H1 (cell line): ENCODE measurements around the gene SLC52A1. TPM values are rescaled to one million over a fixed set of nuclear protein-coding genes. Genes with fewer than 3 reads are reported as not detected.

ENCODE experiments used
- CBX5 ChIP-seq: fragments of 300-800, 300-1000 bp; sonication (generic); IDR thresholded peaks from 2 replicates; pipeline ENCODE4 v1.7.1; 2016; ENCODE audit warnings: antibody characterized with exemption, low read length, low read depth
- EZH2 ChIP-seq: fragments of 200-600 bp; sonication (generic); IDR thresholded peaks from 2 replicates; pipeline ENCODE4 v1.7.1; 2012; ENCODE audit warnings: low read depth, mild to moderate bottlenecking, moderate library complexity, low read length, inconsistent platforms; ENCODE audit not compliant: severe bottlenecking
- HDAC6 ChIP-seq: IDR thresholded peaks from one replicate; pipeline ENCODE4 v1.7.1; 2012; ENCODE audit warnings: low read depth, mild to moderate bottlenecking, inconsistent platforms, low read length, moderate library complexity
- MAFK ChIP-seq: IDR thresholded peaks from 2 replicates; pipeline ENCODE4 v1.6.1; 2012; ENCODE audit warnings: low read depth, mild to moderate bottlenecking, improper control_type of control experiment, low read length
- NANOG ChIP-seq: IDR thresholded peaks from 2 replicates; pipeline ENCODE4 v1.6.1; 2011; ENCODE audit warnings: low read length, low read depth, mild to moderate bottlenecking, inconsistent platforms; ENCODE audit not compliant: insufficient read depth, poor library complexity, severe bottlenecking
- NRF1 ChIP-seq: IDR thresholded peaks from 2 replicates; pipeline ENCODE4 v1.6.1; 2011; ENCODE audit warnings: mild to moderate bottlenecking, low read depth, low read length, improper control_type of control experiment
- RBBP5 ChIP-seq: IDR thresholded peaks from 2 replicates; pipeline ENCODE4 v1.7.1; 2012; ENCODE audit warnings: low read depth, mild to moderate bottlenecking, inconsistent platforms, low read length, moderate library complexity, borderline replicate concordance
- ZNF274 ChIP-seq: IDR thresholded peaks from 2 replicates; pipeline ENCODE4 v1.7.0; 2012; ENCODE audit warnings: low read length, borderline replicate concordance; ENCODE audit errors: extremely low read depth
- polyA plus RNA-seq, 7 experiments: library from polyadenylated mRNA; depleted of rRNA in 3 of 7; stranded (reverse) in 5 of 7; unstranded in 2 of 7; fragments of >200 nt in 5 of 7; fragments of 200-250 nt in 2 of 7; gene quantifications; 1 replicate in 5 of 7; 2 replicates in 1 of 7; 4 replicates in 1 of 7; pipeline versions ENCODE4 v1.2.1 to v1.2.3, GENCODE V29; 2011 to 2013; ENCODE audit warnings: missing spikeins in 2 of 7, mixed read lengths in 2 of 7
- total RNA-seq: library from RNA; stranded (reverse); fragmentation: NEBNext Ultra II Directional; extraction: Animal tissue kit (Norgen Biotek cat#: 25700); gene quantifications from 2 replicates; pipeline ENCODE4 v1.2.1, GENCODE V29; 2021
- TF ChIP-seq, protein P1 (sequence below): fragments of 300-600 bp; sonication (generic); IDR thresholded peaks from 2 replicates; pipeline ENCODE4 v1.7.1; 2012; ENCODE audit warnings: low read length, moderate library complexity, mild to moderate bottlenecking, inconsistent platforms; ENCODE audit not compliant: insufficient replicate concordance
- TF ChIP-seq, protein P2 (sequence below): IDR thresholded peaks from 2 replicates; pipeline ENCODE4 v1.6.1; 2012; ENCODE audit warnings: inconsistent platforms

The SLC52A1 gene
- total and polyA plus RNA-seq, 2 of the 8 experiments (the other 6 are each of a cell fraction or from before 2014, with no cell fraction given): 0.61 to 0.67 TPM

- TF ChIP-seq, protein P1, sequence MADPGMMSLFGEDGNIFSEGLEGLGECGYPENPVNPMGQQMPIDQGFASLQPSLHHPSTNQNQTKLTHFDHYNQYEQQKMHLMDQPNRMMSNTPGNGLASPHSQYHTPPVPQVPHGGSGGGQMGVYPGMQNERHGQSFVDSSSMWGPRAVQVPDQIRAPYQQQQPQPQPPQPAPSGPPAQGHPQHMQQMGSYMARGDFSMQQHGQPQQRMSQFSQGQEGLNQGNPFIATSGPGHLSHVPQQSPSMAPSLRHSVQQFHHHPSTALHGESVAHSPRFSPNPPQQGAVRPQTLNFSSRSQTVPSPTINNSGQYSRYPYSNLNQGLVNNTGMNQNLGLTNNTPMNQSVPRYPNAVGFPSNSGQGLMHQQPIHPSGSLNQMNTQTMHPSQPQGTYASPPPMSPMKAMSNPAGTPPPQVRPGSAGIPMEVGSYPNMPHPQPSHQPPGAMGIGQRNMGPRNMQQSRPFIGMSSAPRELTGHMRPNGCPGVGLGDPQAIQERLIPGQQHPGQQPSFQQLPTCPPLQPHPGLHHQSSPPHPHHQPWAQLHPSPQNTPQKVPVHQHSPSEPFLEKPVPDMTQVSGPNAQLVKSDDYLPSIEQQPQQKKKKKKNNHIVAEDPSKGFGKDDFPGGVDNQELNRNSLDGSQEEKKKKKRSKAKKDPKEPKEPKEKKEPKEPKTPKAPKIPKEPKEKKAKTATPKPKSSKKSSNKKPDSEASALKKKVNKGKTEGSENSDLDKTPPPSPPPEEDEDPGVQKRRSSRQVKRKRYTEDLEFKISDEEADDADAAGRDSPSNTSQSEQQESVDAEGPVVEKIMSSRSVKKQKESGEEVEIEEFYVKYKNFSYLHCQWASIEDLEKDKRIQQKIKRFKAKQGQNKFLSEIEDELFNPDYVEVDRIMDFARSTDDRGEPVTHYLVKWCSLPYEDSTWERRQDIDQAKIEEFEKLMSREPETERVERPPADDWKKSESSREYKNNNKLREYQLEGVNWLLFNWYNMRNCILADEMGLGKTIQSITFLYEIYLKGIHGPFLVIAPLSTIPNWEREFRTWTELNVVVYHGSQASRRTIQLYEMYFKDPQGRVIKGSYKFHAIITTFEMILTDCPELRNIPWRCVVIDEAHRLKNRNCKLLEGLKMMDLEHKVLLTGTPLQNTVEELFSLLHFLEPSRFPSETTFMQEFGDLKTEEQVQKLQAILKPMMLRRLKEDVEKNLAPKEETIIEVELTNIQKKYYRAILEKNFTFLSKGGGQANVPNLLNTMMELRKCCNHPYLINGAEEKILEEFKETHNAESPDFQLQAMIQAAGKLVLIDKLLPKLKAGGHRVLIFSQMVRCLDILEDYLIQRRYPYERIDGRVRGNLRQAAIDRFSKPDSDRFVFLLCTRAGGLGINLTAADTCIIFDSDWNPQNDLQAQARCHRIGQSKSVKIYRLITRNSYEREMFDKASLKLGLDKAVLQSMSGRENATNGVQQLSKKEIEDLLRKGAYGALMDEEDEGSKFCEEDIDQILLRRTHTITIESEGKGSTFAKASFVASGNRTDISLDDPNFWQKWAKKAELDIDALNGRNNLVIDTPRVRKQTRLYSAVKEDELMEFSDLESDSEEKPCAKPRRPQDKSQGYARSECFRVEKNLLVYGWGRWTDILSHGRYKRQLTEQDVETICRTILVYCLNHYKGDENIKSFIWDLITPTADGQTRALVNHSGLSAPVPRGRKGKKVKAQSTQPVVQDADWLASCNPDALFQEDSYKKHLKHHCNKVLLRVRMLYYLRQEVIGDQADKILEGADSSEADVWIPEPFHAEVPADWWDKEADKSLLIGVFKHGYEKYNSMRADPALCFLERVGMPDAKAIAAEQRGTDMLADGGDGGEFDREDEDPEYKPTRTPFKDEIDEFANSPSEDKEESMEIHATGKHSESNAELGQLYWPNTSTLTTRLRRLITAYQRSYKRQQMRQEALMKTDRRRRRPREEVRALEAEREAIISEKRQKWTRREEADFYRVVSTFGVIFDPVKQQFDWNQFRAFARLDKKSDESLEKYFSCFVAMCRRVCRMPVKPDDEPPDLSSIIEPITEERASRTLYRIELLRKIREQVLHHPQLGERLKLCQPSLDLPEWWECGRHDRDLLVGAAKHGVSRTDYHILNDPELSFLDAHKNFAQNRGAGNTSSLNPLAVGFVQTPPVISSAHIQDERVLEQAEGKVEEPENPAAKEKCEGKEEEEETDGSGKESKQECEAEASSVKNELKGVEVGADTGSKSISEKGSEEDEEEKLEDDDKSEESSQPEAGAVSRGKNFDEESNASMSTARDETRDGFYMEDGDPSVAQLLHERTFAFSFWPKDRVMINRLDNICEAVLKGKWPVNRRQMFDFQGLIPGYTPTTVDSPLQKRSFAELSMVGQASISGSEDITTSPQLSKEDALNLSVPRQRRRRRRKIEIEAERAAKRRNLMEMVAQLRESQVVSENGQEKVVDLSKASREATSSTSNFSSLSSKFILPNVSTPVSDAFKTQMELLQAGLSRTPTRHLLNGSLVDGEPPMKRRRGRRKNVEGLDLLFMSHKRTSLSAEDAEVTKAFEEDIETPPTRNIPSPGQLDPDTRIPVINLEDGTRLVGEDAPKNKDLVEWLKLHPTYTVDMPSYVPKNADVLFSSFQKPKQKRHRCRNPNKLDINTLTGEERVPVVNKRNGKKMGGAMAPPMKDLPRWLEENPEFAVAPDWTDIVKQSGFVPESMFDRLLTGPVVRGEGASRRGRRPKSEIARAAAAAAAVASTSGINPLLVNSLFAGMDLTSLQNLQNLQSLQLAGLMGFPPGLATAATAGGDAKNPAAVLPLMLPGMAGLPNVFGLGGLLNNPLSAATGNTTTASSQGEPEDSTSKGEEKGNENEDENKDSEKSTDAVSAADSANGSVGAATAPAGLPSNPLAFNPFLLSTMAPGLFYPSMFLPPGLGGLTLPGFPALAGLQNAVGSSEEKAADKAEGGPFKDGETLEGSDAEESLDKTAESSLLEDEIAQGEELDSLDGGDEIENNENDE: no peak
- TF ChIP-seq CBX5 (no peak), NANOG (no peak), EZH2 (no peak), HDAC6 (no peak), ZNF274 (no peak), NRF1 (no peak), MAFK (no peak), RBBP5 (peak; percentile 57; the same call in 1 of the 2 replicates)
- TF ChIP-seq, protein P2, sequence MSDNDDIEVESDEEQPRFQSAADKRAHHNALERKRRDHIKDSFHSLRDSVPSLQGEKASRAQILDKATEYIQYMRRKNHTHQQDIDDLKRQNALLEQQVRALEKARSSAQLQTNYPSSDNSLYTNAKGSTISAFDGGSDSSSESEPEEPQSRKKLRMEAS: peak; percentile 41; the same call in 1 of the 2 replicates
These were observed 3.7 kb downstream of the SLC52A1 start (continued) for GRCh38 chr17:5031365-5032082.
